Type B pancreatic cell (in vitro differentiated cells): Measurements from ENCODE around the gene WHAMM. TPM values are rescaled to one million over a fixed set of nuclear protein-coding genes. Genes with fewer than 3 reads are reported as not detected.

Experiments used
- DNase-seq: peaks from one replicate; pipeline ENCODE4 v3.0.0; 2021; ENCODE audit warnings: mixed read lengths; ENCODE audit not compliant: unreplicated experiment; ENCODE audit errors: extremely low spot score
- H3K27ac Mint-ChIP-seq: 2 replicates; pipeline ENCODE4 v1.8.0; 2021; ENCODE audit warnings: mild to moderate bottlenecking, mixed read lengths
- H3K27me3 Mint-ChIP-seq: 2 replicates; pipeline ENCODE4 v1.8.0; 2021; ENCODE audit warnings: mixed read lengths
- H3K36me3 Mint-ChIP-seq: 2 replicates; pipeline ENCODE4 v1.8.0; 2021; ENCODE audit warnings: mixed read lengths
- H3K4me1 Mint-ChIP-seq: one replicate; pipeline ENCODE4 v1.8.0; 2021; ENCODE audit warnings: mixed read lengths; ENCODE audit not compliant: unreplicated experiment
- H3K4me3 Mint-ChIP-seq: 2 replicates; pipeline ENCODE4 v1.8.0; 2021; ENCODE audit warnings: mild to moderate bottlenecking, mixed read lengths
- H3K9me3 Mint-ChIP-seq: 2 replicates; pipeline ENCODE4 v1.8.0; 2021; ENCODE audit warnings: mixed read lengths
- CTCF ChIP-seq: fragments of 200-600 bp; sonication (generic); conservative IDR thresholded peaks from 2 replicates; pipeline ENCODE4 v1.5.0; 2021; ENCODE audit warnings: antibody characterized with exemption, mild to moderate bottlenecking
- total RNA-seq: library from RNA; stranded (reverse); gene quantifications from 2 replicates; pipeline ENCODE4 v1.2.1, GENCODE V29; 2021; ENCODE audit warnings: low replicate concordance

Gene WHAMM
- total RNA-seq, 1 donor from 2014 or later, result 9.0 TPM

GRCh38 chr15:82829234-82829633 is 19.8 kb downstream of the WHAMM start:
- Mint-ChIP-seq H3K4me3 (no peak overlapping the region), H3K27me3 (no peaks in the 10 kb centered on the region), H3K36me3 (peaks cover 46% of the 10 kb centered on the region), H3K9me3 (no peaks in the 10 kb centered on the region), H3K27ac (peak overlapping the region; percentile 1), H3K4me1 (peaks cover 12% of the 10 kb centered on the region)
- no peak for DNase-seq
- TF ChIP-seq CTCF, result no peak

GRCh38 chr15:82830427-82831173 is 21.2 kb downstream of the WHAMM start:
- no peak for DNase-seq
- H3K4me1 Mint-ChIP-seq, result peaks cover 12% of the 10 kb centered on the region
- peaks cover 47% of the 10 kb centered on the region for H3K36me3 Mint-ChIP-seq
- no peak overlapping the region for H3K27ac Mint-ChIP-seq
- no peaks in the 10 kb centered on the region for H3K27me3 Mint-ChIP-seq
- TF ChIP-seq CTCF, result no peak
- H3K4me3 Mint-ChIP-seq, result no peak overlapping the region
- H3K9me3 Mint-ChIP-seq, result no peaks in the 10 kb centered on the region

- TF ChIP-seq CTCF, result no peak
- H3K27me3 Mint-ChIP-seq, result no peaks in the 10 kb centered on the region
- H3K4me1 Mint-ChIP-seq, result peaks cover 12% of the 10 kb centered on the region
- no peak for DNase-seq
- H3K9me3 Mint-ChIP-seq, result no peaks in the 10 kb centered on the region
- peak overlapping the region; percentile 60 for H3K4me3 Mint-ChIP-seq
- peaks cover 47% of the 10 kb centered on the region for H3K36me3 Mint-ChIP-seq
- peak overlapping the region; percentile 88 for H3K27ac Mint-ChIP-seq
These were observed 22.6 kb downstream of the WHAMM start for GRCh38 chr15:82831894-82832600.

- peaks cover under 1% of the 10 kb centered on the region for H3K9me3 Mint-ChIP-seq
- H3K27ac Mint-ChIP-seq, result peak overlapping the region; percentile 88
- no peak for DNase-seq
- peaks cover 50% of the 10 kb centered on the region for H3K36me3 Mint-ChIP-seq
- H3K4me1 Mint-ChIP-seq, result peaks cover 12% of the 10 kb centered on the region
- peak overlapping the region; percentile 60 for H3K4me3 Mint-ChIP-seq
- no peaks in the 10 kb centered on the region for H3K27me3 Mint-ChIP-seq
- peak; percentile 37 for TF ChIP-seq CTCF
These were observed 23.4 kb downstream of the WHAMM start for GRCh38 chr15:82832601-82833361.

- peaks cover 50% of the 10 kb centered on the region for H3K36me3 Mint-ChIP-seq
- H3K27me3 Mint-ChIP-seq, result no peaks in the 10 kb centered on the region
- peaks cover 5% of the 10 kb centered on the region for H3K9me3 Mint-ChIP-seq
- no peak for TF ChIP-seq CTCF
- no peak for DNase-seq
- peaks cover 12% of the 10 kb centered on the region for H3K4me1 Mint-ChIP-seq
- peak overlapping the region; percentile 88 for H3K27ac Mint-ChIP-seq
- H3K4me3 Mint-ChIP-seq, result peak overlapping the region; percentile 60
These were observed 23.9 kb downstream of the WHAMM start for GRCh38 chr15:82833362-82833682.
